ENCODE measurements around the gene INPP4A.

Gene INPP4A

GRCh38 chr2:98474979-98475632 is 30.4 kb downstream of the INPP4A start:
- Histone ChIP-seq H3K4me1 (ENCODE audit: insufficient read depth, poor library complexity, severe bottlenecking) (peaks cover 21% of the 10 kb centered on the region), H3K36me3 (ENCODE audit: low read depth) (no peaks in the 10 kb centered on the region), H3K27ac (ENCODE audit: poor library complexity, severe bottlenecking) (no peak overlapping the region), H3K4me3 (ENCODE audit: severe bottlenecking) (no peak overlapping the region), H3K9me3 (ENCODE audit: severe bottlenecking) (no peaks in the 10 kb centered on the region), H3K27me3 (ENCODE audit: insufficient read depth, poor library complexity, severe bottlenecking) (no peaks in the 10 kb centered on the region)
- TF ChIP-seq CTCF (IDR thresholded peaks at IDR 0.05; ENCODE audit: poor library complexity, severe bottlenecking): no peak
- no peak for DNase-seq (ENCODE audit: low spot score)
- ATAC-seq (ENCODE audit: low read depth): no peak

GRCh38 chr2:98476192-98476868 is 31.7 kb downstream of the INPP4A start:
- ATAC-seq (ENCODE audit: low read depth): no peak
- no peak for TF ChIP-seq CTCF (IDR thresholded peaks at IDR 0.05; ENCODE audit: poor library complexity, severe bottlenecking)
- H3K9me3 ChIP-seq (ENCODE audit: severe bottlenecking): no peaks in the 10 kb centered on the region
- H3K27me3 ChIP-seq (ENCODE audit: insufficient read depth, poor library complexity, severe bottlenecking): no peaks in the 10 kb centered on the region
- no peak for DNase-seq (ENCODE audit: low spot score)
- no peak overlapping the region for H3K27ac ChIP-seq (ENCODE audit: poor library complexity, severe bottlenecking)
- H3K36me3 ChIP-seq (ENCODE audit: low read depth): no peaks in the 10 kb centered on the region
- peaks cover 26% of the 10 kb centered on the region for H3K4me1 ChIP-seq (ENCODE audit: insufficient read depth, poor library complexity, severe bottlenecking)
- no peak overlapping the region for H3K4me3 ChIP-seq (ENCODE audit: severe bottlenecking)

- no peak for TF ChIP-seq CTCF (IDR thresholded peaks at IDR 0.05; ENCODE audit: poor library complexity, severe bottlenecking)
- H3K4me3 ChIP-seq (ENCODE audit: severe bottlenecking): no peak overlapping the region
- DNase-seq (ENCODE audit: low spot score) (no peak), ATAC-seq (ENCODE audit: low read depth) (no peak)
- no peaks in the 10 kb centered on the region for H3K36me3 ChIP-seq (ENCODE audit: low read depth)
- no peaks in the 10 kb centered on the region for H3K27me3 ChIP-seq (ENCODE audit: insufficient read depth, poor library complexity, severe bottlenecking)
- no peak overlapping the region for H3K27ac ChIP-seq (ENCODE audit: poor library complexity, severe bottlenecking)
- H3K4me1 ChIP-seq (ENCODE audit: insufficient read depth, poor library complexity, severe bottlenecking): peaks cover 26% of the 10 kb centered on the region
- H3K9me3 ChIP-seq (ENCODE audit: severe bottlenecking): no peaks in the 10 kb centered on the region
These were observed 32.4 kb downstream of the INPP4A start for GRCh38 chr2:98477036-98477435.

- TF ChIP-seq CTCF (IDR thresholded peaks at IDR 0.05; ENCODE audit: poor library complexity, severe bottlenecking): no peak
- ATAC-seq (ENCODE audit: low read depth) (no peak), DNase-seq (ENCODE audit: low spot score) (no peak)
- Histone ChIP-seq H3K4me3 (ENCODE audit: severe bottlenecking) (no peak overlapping the region), H3K27me3 (ENCODE audit: insufficient read depth, poor library complexity, severe bottlenecking) (no peaks in the 10 kb centered on the region), H3K36me3 (ENCODE audit: low read depth) (no peaks in the 10 kb centered on the region), H3K9me3 (ENCODE audit: severe bottlenecking) (no peaks in the 10 kb centered on the region), H3K27ac (ENCODE audit: poor library complexity, severe bottlenecking) (no peak overlapping the region), H3K4me1 (ENCODE audit: insufficient read depth, poor library complexity, severe bottlenecking) (peaks cover 26% of the 10 kb centered on the region)
These were observed 32.8 kb downstream of the INPP4A start for GRCh38 chr2:98477506-98477905.

GRCh38 chr2:98478088-98478551 is 33.5 kb downstream of the INPP4A start:
- H3K27ac ChIP-seq (ENCODE audit: poor library complexity, severe bottlenecking): no peak overlapping the region
- H3K9me3 ChIP-seq (ENCODE audit: severe bottlenecking): no peaks in the 10 kb centered on the region
- ATAC-seq (ENCODE audit: low read depth): no peak
- H3K4me3 ChIP-seq (ENCODE audit: severe bottlenecking): no peak overlapping the region
- TF ChIP-seq CTCF (IDR thresholded peaks at IDR 0.05; ENCODE audit: poor library complexity, severe bottlenecking): no peak
- H3K27me3 ChIP-seq (ENCODE audit: insufficient read depth, poor library complexity, severe bottlenecking): no peaks in the 10 kb centered on the region
- no peaks in the 10 kb centered on the region for H3K36me3 ChIP-seq (ENCODE audit: low read depth)
- peaks cover 30% of the 10 kb centered on the region for H3K4me1 ChIP-seq (ENCODE audit: insufficient read depth, poor library complexity, severe bottlenecking)
- no peak for DNase-seq (ENCODE audit: low spot score)

All from RWPE2 (cell line).